Mucosa of rectum (tissue), 2 donors: ENCODE data around the gene MTFR2.
A peak's percentile ranks its signal among the peaks of the same experiment; 100 is the strongest.

Experiments used
- H3K27ac ChIP-seq, 2 donors: one replicate each; pipeline ENCODE4 v1.7.0; 2013; ENCODE audit warnings: inconsistent platforms in 2 of 2, low read depth in 2 of 2, low read length in 2 of 2
- H3K27me3 ChIP-seq, 2 donors: one replicate each; pipeline ENCODE4 v1.7.0; 2013; ENCODE audit warnings: low read length in 2 of 2; ENCODE audit not compliant: control insufficient read depth in 2 of 2, insufficient read depth in 2 of 2
- H3K36me3 ChIP-seq, 2 donors: one replicate each; pipeline ENCODE4 v1.7.0; 2013; ENCODE audit warnings: low read length in 2 of 2; ENCODE audit not compliant: control insufficient read depth in 2 of 2, insufficient read depth in 2 of 2
- H3K4me1 ChIP-seq, 2 donors: one replicate each; pipeline ENCODE4 v1.7.0; 2013; ENCODE audit warnings: low read length in 2 of 2, mild to moderate bottlenecking in 1 of 2; ENCODE audit not compliant: control insufficient read depth in 2 of 2, insufficient read depth in 2 of 2
- H3K4me3 ChIP-seq, 2 donors: one replicate each; pipeline ENCODE4 v1.7.0; 2013; ENCODE audit warnings: low read length in 2 of 2
- H3K9ac ChIP-seq, 2 donors: one replicate each; pipeline ENCODE4 v1.7.0; 2013; ENCODE audit warnings: low read length in 2 of 2, low read depth in 1 of 2, mild to moderate bottlenecking in 1 of 2
- H3K9me3 ChIP-seq, 2 donors: one replicate each; pipeline ENCODE4 v1.7.0; 2013; ENCODE audit warnings: low read length in 2 of 2; ENCODE audit not compliant: control insufficient read depth in 2 of 2
- donor health status: healthy.
- donor health status: Normal muscosa, but diverticular disease.

MTFR2 gene

DNA sequence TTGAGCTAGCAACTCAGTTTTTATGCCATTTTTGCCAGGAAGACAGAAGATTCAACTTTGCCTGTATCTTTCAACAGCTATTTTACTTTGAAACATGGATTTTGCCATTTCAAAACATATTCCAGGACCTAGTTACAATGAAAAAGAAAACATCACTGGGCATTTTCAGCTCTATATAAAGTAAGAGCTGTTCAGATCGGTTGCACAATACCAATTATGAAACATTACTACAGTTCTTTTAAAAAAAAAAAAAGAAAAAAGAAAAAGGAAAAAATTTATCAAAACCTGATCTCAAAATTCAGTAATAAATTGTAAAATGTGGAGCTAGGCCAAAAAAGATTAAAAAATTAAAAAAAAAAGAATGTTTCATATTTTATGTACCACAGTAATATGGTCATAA lies 24.0 kb upstream of the MTFR2 start:
- no peaks in the 10 kb centered on the region for H3K27me3 ChIP-seq
- no peak overlapping the region for H3K4me3 ChIP-seq
- H3K4me1 ChIP-seq: no peaks in the 10 kb centered on the region
- no peak overlapping the region for H3K27ac ChIP-seq
- no peaks in the 10 kb centered on the region for H3K9me3 ChIP-seq
- no peak overlapping the region for H3K9ac ChIP-seq
- H3K36me3 ChIP-seq: peaks cover 59 to 71% of the 10 kb centered on the region in 2 donors

DNA sequence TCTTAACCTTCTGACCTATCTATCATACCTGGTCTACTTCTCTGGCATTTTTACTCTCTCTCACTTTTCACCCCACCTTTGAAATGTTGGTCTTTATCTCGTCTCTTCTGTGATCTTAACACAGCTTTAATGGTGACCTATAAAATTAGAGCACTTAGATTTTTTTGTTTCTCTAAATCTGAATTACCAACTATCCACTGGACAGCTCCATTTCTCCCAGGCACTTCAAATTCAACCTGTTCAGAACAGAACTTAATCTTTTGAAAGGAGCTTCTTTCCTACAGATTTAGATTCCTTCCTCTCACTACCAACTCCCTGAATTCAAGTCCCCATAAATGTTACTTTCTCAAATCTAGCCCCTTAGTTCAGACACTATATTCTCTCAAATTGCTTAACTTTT lies 15.0 kb upstream of the MTFR2 start:
- no peak overlapping the region for H3K4me3 ChIP-seq
- H3K4me1 ChIP-seq: no peaks in the 10 kb centered on the region
- H3K36me3 ChIP-seq: peaks cover 81 to 90% of the 10 kb centered on the region in 2 donors
- H3K9me3 ChIP-seq: no peaks in the 10 kb centered on the region
- no peak overlapping the region for H3K27ac ChIP-seq
- H3K9ac ChIP-seq: no peak overlapping the region
- H3K27me3 ChIP-seq: no peaks in the 10 kb centered on the region

DNA sequence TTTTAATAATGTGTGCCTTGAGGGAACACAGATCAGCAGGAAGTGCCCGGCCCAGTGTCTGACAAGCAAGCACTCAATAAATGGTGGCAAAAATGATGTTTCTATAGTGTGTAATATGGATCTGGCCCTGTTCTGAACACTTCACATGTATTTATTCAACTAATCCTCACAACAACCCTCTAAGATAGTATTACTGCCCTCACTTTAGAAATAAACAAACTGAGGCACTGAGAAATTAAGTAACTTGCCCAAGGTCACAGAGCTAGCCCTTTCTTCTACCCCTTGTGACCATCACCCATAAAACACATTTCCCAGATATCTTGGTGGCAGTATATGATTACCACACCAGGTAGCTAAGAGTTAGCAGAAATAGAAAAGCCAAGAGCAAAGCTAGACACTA lies 12.8 kb upstream of the MTFR2 start:
- H3K9ac ChIP-seq: no peak overlapping the region
- no peaks in the 10 kb centered on the region for H3K9me3 ChIP-seq
- H3K27ac ChIP-seq: no peak overlapping the region
- H3K36me3 ChIP-seq: peaks cover 78 to 87% of the 10 kb centered on the region in 2 donors
- no peaks in the 10 kb centered on the region for H3K4me1 ChIP-seq
- no peak overlapping the region for H3K4me3 ChIP-seq
- H3K27me3 ChIP-seq: no peaks in the 10 kb centered on the region

DNA sequence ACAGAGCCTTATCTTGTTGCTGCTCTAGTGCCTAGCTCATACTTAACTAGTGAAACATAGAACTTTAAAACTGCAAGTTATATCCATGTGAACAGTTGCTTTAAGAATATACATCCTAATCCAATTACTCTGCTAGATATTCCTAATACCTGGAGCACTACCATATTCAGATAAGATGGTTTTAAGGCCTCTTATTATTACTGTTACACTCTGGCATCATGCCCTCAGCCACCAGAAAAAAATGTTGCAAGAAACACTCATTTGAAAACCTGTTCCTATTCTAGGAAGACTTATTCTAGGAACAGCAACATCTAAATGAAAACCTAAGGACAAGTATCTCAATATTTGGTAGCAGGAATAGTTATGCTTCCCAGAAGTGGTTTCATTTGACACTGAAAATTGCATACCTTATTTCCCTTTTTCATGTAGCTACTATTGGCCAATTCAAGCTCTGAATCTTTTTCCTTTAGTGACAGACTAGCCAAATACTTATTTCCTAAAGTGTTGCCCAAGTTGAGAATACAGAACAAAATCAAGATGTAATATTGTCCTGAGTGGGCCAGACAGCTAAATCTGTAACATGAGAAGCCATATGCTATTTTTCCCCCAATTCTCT lies 4.8 kb upstream of the MTFR2 start:
- H3K27ac ChIP-seq: no peak overlapping the region
- H3K9ac ChIP-seq: no peak overlapping the region
- H3K4me1 ChIP-seq: peaks cover 9% of the 10 kb centered on the region in 2 donors
- no peaks in the 10 kb centered on the region for H3K27me3 ChIP-seq
- H3K4me3 ChIP-seq: no peak overlapping the region
- peaks cover 21 to 24% of the 10 kb centered on the region in 2 donors for H3K36me3 ChIP-seq
- no peaks in the 10 kb centered on the region for H3K9me3 ChIP-seq

DNA sequence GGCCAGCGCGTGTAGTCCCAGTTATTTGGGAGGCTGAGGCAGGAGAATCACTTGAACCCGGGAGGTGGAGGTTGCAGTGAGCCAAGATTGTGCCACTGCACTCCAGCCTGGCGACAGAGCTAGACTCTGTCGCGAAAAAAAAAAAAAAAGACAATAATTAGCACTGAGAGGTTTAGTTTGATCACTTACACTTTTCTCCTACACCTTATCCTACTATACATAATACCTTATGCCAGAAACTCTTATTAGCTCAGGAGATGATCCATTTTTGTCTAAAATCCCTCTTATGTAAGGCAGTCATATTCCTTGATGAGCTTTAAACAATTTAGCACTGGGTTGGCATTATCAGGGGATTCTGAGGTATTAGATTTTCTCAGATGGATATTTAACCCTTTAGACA lies 3.6 kb upstream of the MTFR2 start:
- H3K27ac ChIP-seq: no peak overlapping the region
- H3K36me3 ChIP-seq: peaks cover 14 to 18% of the 10 kb centered on the region in 2 donors
- peaks cover 9 to 14% of the 10 kb centered on the region in 2 donors for H3K4me1 ChIP-seq
- H3K27me3 ChIP-seq: no peaks in the 10 kb centered on the region
- no peaks in the 10 kb centered on the region for H3K9me3 ChIP-seq
- no peak overlapping the region for H3K9ac ChIP-seq
- no peak overlapping the region for H3K4me3 ChIP-seq

DNA sequence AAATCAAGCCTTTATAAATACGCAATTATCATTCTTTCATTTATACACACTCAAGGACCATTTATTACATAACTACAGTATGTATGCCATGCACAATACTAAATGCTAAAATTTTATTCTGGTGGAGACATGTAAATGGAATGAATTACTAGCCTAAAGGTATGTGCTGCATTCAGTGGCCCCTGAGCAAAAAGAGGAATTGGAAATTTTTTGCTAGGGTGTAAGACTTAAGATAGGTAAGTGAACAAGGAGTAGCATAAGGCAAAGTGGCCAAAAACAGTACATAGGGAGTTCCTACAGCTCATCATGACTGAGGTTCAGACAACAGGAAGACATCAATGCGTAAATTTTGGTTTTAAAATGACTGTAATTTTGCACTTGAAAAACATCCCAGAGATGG lies 2.3 kb upstream of the MTFR2 start:
- no peaks in the 10 kb centered on the region for H3K27me3 ChIP-seq
- H3K4me1 ChIP-seq: peaks cover 9 to 14% of the 10 kb centered on the region in 2 donors
- H3K36me3 ChIP-seq: peaks cover 4 to 7% of the 10 kb centered on the region in 2 donors
- H3K9me3 ChIP-seq: no peaks in the 10 kb centered on the region
- H3K9ac ChIP-seq: no peak overlapping the region
- H3K27ac ChIP-seq: no peak overlapping the region
- H3K4me3 ChIP-seq: no peak overlapping the region

DNA sequence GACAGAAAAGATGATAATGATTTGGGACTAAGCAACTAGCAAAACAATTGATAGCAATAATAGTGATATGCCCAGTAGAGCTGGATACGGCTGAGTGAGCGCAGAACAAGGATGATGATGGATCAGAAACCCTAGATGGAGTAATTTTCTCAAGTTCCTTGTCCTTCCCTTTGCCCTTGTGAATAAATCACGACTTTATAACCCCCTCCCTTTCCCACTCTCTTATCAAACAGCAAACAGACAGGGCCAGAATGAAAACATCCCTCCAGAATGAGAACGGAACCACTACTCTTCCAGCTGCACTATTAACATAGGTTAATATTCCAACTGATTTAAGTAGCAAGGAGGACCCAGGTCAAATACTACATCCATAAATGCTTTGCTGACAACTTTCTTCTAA lies 1.3 kb upstream of the MTFR2 start:
- H3K4me1 ChIP-seq: peaks cover 9 to 14% of the 10 kb centered on the region in 2 donors
- H3K27me3 ChIP-seq: no peaks in the 10 kb centered on the region
- H3K27ac ChIP-seq: no peak overlapping the region
- H3K9me3 ChIP-seq: no peaks in the 10 kb centered on the region
- peak overlapping the region in 1 of 2 donors; percentile 87 for H3K4me3 ChIP-seq
- no peaks in the 10 kb centered on the region for H3K36me3 ChIP-seq
- H3K9ac ChIP-seq: no peak overlapping the region

DNA sequence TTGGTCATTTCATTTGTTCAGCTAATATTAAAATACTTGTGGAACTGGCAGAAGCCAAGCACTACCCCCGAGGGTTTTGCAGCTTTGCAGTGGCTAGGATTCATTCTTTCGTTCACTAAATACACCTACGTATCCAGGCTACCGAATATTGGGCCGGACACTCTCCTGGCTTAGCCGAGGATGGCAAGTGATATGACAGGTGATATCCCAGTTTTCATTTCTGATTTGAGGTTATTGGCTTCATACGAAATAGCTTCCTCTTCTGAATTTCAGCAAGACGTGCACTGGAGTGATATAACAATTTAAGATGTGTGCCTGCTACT lies 536 bp upstream of the MTFR2 start:
- no peaks in the 10 kb centered on the region for H3K36me3 ChIP-seq
- peak overlapping the region; percentile 87 to 94 for H3K4me3 ChIP-seq
- H3K27me3 ChIP-seq: no peaks in the 10 kb centered on the region
- peaks cover 9 to 14% of the 10 kb centered on the region in 2 donors for H3K4me1 ChIP-seq
- H3K9me3 ChIP-seq: no peaks in the 10 kb centered on the region
- peak overlapping the region; percentile 1 to 44 for H3K27ac ChIP-seq
- peak overlapping the region; percentile 78 to 88 for H3K9ac ChIP-seq

DNA sequence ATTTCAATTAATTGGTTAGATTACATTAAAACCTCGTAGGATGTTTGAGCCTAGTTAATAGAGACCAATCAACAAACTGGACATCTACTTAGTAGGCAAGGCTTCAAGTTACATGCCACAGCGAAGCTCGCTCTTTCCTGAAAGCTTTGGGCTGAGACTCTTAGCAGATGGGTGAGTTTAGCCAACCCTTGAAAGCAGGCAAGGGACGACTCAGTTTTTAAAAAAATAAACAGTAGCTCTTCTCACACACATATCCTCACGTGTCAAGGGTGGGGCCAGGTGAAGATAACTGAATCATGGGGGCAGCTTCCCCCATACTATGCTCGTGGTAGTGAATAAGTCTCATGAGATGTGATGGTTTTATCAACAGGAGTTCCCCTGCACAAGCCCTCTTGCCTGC lies 775 bp downstream of the MTFR2 start:
- no peaks in the 10 kb centered on the region for H3K27me3 ChIP-seq
- H3K9me3 ChIP-seq: no peaks in the 10 kb centered on the region
- peaks cover 9 to 14% of the 10 kb centered on the region in 2 donors for H3K4me1 ChIP-seq
- no peaks in the 10 kb centered on the region for H3K36me3 ChIP-seq
- peak overlapping the region in 1 of 2 donors; percentile 63 for H3K9ac ChIP-seq
- H3K27ac ChIP-seq: no peak overlapping the region
- H3K4me3 ChIP-seq: peak overlapping the region; percentile 87 to 94

DNA sequence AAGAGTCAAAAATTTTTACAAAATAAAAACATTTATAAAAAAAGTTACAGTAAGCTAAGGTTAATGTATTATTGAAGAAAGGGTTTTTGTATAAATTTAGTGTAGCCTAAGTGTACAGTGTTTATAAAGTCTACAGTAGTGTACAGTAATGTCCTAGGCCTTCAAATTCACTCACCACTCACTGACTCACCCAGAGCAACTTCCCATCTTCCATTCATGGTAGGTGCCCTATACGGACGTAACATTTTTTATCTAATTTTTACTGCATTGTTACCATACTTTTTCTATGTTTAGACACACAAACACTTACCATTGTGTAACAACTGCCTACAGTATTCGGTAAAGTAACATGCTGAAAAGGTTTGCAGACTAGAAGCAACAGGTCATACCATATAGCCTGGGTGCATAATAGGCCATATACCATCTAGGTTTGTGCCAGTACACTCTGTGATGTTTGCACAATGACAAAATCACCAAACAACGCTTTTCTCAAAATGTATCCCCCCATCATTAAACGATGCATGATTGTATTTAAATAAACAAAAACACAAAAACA lies 6.0 kb downstream of the MTFR2 start:
- Histone ChIP-seq H3K9me3 (no peaks in the 10 kb centered on the region), H3K27me3 (no peaks in the 10 kb centered on the region), H3K27ac (no peak overlapping the region), H3K36me3 (no peaks in the 10 kb centered on the region), H3K9ac (no peak overlapping the region), H3K4me3 (no peak overlapping the region), H3K4me1 (no peaks in the 10 kb centered on the region)
